Measurements from ENCODE around the gene PNN. TPM values are rescaled to one million over a fixed set of nuclear protein-coding genes. Genes with fewer than 3 reads are reported as not detected.
"Not testable (repeated sequence)": the region's sequence is repeated elsewhere in the genome, so short reads cannot be mapped to it uniquely, and the experiment has no call there.

PNN gene
- 10 to 100 TPM; 42.5 to 50.6 (median 49.4) TPM for total RNA-seq
- long read RNA-seq, donor 1, transcript PNN-201 (9 exons, 3,576 nt), result major isoform, 31 of 38 reads
- long read RNA-seq, donor 1, partial matches to known transcripts, result 2 of 38 reads
- long read RNA-seq, donor 1, other reads (novel, unspliced or antisense), result 5 of 38 reads
- long read RNA-seq, donor 2, transcript PNN-201 (9 exons, 3,576 nt), result major isoform, 15 of 21 reads
- long read RNA-seq, donor 2, partial matches to known transcripts, result 4 of 21 reads
- long read RNA-seq, donor 2, other reads (novel, unspliced or antisense), result 1 of 21 reads

DNA sequence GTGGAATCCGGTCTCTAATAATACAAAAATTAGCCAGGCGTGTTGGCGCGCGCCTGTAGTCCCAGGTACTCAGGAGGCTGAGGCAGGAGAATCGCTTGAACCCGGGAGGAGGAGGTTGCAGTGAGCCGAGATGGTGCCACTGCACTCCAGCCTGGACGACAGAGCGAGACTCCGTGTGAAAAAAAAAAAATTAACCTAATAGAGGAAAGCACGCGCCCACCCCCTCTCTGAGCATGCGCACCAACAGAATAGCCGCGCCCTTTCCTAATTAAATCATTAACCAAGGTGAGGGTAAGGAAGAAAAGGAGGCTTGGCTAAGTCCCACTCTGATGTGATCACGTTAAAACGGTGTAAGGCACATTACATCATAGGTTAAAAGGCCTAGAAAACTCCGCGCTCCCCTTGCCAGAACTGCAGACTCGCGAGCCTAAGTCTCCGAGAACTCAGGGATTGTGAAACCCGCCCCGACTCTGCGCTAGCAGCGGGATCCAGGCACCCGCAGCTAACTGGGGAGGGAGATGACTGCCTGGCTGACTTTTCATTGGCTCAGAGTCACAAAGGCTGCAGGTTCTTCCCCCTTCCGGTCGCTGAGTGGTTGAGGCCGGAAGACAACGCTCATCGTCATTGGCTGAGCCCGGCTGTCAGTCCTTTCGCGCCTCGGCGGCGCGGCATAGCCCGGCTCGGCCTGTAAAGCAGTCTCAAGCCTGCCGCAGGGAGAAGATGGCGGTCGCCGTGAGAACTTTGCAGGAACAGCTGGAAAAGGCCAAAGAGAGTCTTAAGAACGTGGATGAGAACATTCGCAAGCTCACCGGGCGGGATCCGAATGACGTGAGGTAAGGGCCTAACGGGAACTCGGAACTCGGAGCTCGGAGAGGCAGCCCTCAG, at the start of gene PNN:
PNN (plus strand) TSS at position 695 of the 885 bp plus-strand sequence; CDS start at position 721, 26 bp downstream.
- intact Hi-C loops (cut with DNase I, micrococcal nuclease), result loop anchor here in 1 of 2 donors (10.0 kb wide), 1 partner anchor 70 kb away; the partner anchor contains the start of gene SEC23A
- ATAC-seq, result peak; percentile 93
- peak within 1 kb of the TSS; percentile 72 for H3K4me3 ChIP-seq
- peaks cover 14% of the 10 kb centered on the region for H3K36me3 ChIP-seq (ENCODE audit: low read depth)
- H3K4me1 ChIP-seq (ENCODE audit: low read depth), result peaks cover 10% of the 10 kb centered on the region
- peak; percentile 96 to 97 (median 96) for DNase-seq
- TF ChIP-seq, protein P1, sequence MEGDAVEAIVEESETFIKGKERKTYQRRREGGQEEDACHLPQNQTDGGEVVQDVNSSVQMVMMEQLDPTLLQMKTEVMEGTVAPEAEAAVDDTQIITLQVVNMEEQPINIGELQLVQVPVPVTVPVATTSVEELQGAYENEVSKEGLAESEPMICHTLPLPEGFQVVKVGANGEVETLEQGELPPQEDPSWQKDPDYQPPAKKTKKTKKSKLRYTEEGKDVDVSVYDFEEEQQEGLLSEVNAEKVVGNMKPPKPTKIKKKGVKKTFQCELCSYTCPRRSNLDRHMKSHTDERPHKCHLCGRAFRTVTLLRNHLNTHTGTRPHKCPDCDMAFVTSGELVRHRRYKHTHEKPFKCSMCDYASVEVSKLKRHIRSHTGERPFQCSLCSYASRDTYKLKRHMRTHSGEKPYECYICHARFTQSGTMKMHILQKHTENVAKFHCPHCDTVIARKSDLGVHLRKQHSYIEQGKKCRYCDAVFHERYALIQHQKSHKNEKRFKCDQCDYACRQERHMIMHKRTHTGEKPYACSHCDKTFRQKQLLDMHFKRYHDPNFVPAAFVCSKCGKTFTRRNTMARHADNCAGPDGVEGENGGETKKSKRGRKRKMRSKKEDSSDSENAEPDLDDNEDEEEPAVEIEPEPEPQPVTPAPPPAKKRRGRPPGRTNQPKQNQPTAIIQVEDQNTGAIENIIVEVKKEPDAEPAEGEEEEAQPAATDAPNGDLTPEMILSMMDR (IDR thresholded peaks at IDR 0.05), result no peak
- H3K9me3 ChIP-seq, result no peaks in the 10 kb centered on the region

DNA sequence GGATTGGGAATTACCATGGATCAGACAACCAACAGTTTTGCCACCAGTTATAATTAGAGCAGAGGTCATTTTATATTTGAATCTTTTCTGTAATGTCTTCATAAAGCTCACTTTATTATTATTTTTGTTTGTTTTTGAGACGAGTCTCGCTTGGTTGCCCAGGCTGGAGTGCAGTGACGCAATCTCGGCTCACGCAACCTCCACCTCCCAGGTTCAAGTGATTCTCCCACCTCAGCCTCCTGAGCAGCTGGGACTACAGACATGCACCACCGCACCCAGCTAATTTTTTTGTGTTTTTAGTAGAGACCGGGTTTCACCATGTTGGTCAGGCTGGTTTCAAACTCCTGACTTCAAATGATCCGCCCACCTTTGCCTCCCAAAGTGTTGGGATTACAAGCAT, 37.2 kb upstream of the PNN start:
- DNase-seq; H3K4me1 ChIP-seq (ENCODE audit: low read depth); H3K4me3 ChIP-seq; H3K9me3 ChIP-seq; intact Hi-C loops (cut with DNase I, micrococcal nuclease); ATAC-seq; H3K36me3 ChIP-seq (ENCODE audit: low read depth): not testable (repeated sequence)

DNA sequence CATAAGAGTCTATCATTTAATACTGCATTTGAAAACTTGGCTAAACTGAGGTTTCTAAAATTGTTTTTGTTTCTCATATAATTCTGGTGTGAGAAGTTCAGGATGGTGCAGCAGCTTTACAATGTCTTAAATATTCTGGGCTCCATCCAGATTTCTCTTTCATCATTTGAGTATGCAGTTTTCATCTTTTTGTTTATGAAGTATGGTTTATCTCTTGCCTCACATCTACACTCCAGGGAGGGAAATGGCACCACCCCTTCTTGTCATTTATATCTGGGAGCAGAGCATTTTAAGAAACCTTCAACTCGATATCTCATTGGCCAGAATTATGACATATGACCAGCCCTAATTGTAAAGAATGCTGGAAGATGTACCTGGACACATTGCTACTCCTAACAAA, 36.6 kb upstream of the PNN start:
- intact Hi-C loops (cut with DNase I, micrococcal nuclease), result no loop called here
- Histone ChIP-seq H3K4me3 (no peak overlapping the region), H3K36me3 (ENCODE audit: low read depth) (no peaks in the 10 kb centered on the region), H3K9me3 (no peaks in the 10 kb centered on the region), H3K4me1 (ENCODE audit: low read depth) (no peaks in the 10 kb centered on the region)
- TF ChIP-seq, protein P1 (IDR thresholded peaks at IDR 0.05), result no peak
- DNase-seq (no peak), ATAC-seq (no peak)

DNA sequence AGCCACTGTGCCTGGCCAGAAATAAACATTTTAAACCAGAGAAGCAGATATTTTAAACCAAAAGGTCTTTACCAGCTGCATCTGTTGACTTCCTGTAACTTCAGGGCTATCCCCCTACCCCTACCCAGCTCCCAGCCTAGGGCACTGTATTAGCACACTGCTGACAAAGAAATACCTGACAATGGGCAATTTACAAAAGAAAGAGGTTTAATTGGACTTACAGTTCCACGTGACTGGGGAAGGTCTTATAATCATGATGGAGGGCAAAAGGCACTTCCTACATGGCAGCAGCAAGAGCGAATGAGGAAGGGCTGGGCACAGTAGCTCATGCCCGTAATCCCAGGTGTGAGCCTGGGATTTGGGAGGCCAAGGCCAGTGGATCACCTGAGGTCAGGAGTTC, 34.9 kb upstream of the PNN start:
- TF ChIP-seq, protein P1 (IDR thresholded peaks at IDR 0.05), result no peak
- no peaks in the 10 kb centered on the region for H3K4me1 ChIP-seq (ENCODE audit: low read depth)
- no peak overlapping the region for H3K4me3 ChIP-seq
- DNase-seq, result no peak
- no peaks in the 10 kb centered on the region for H3K36me3 ChIP-seq (ENCODE audit: low read depth)
- intact Hi-C loops (cut with DNase I, micrococcal nuclease), result no loop called here
- ATAC-seq, result no peak
- no peaks in the 10 kb centered on the region for H3K9me3 ChIP-seq

DNA sequence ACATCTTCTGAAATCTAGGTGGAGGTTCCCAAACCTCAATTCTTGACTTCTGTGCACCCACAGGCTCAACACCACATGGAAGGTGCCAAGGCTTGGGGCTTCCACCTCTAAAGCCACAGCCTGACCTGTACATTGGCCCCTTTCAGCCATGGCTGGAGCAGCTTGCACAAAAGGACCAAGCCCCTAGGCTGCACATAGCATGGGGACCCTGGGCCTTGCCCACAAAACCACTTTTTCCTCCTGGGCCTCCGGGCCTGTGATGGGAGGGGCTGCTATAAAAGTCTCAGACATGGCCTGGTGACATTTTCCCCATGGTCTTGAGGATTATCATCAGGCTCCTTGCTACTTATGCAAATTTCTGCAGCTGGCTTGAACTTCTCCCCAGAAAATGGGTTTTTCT, 33.4 kb upstream of the PNN start:
- H3K36me3 ChIP-seq (ENCODE audit: low read depth); H3K4me3 ChIP-seq: not testable (repeated sequence)

DNA sequence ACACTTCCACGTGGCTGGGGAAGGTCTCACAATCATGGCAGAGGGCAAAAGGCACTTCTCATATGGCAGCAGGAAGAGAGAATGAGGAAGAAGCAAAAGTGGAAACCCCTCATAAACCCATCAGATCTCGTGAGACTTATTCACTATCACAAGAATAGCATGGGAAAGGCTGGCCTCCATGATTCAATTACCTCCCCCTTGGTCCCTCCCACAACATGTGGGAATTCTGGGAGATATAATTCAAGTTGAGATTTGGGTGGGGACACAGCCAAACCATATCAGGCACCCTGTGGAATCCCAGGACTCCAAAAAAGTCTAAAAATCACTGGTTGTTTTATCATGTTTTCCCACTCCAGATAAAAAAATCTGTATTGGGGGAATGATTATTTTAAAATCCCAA, 31.8 kb upstream of the PNN start:
- H3K4me1 ChIP-seq (ENCODE audit: low read depth); H3K9me3 ChIP-seq; H3K4me3 ChIP-seq; DNase-seq; ATAC-seq; H3K36me3 ChIP-seq (ENCODE audit: low read depth); intact Hi-C loops (cut with DNase I, micrococcal nuclease): not testable (repeated sequence)

More for the DNA sequence above, 33.4 kb upstream of the PNN start:
- H3K4me1 ChIP-seq (ENCODE audit: low read depth); ATAC-seq; intact Hi-C loops (cut with DNase I, micrococcal nuclease); H3K9me3 ChIP-seq; DNase-seq: not testable (repeated sequence)

Data from mucosa of descending colon (tissue), 3 donors.